GM23248 (cell line): ENCODE measurements around the gene INO80D.

Experiments
- EZH2 ChIP-seq: fragments of 200-600 bp; sonication (generic); IDR thresholded peaks from 2 replicates; pipeline ENCODE4 v1.6.1; 2018; ENCODE audit warnings: antibody characterized with exemption, mild to moderate bottlenecking; ENCODE audit not compliant: insufficient read depth, poor library complexity, severe bottlenecking
- EZH2phosphoT487 ChIP-seq: fragments of 200-600 bp; sonication (generic); IDR thresholded peaks from 2 replicates; pipeline ENCODE4 v1.6.1; 2018; ENCODE audit warnings: antibody characterized with exemption, moderate library complexity, mild to moderate bottlenecking, low read depth; ENCODE audit not compliant: insufficient read depth

GRCh38 chr2:205998583-205998982 is 87.4 kb downstream of the INO80D start:
- TF ChIP-seq EZH2phosphoT487 (no peak), EZH2 (no peak)
